HUDEP-2 (cell line): ENCODE measurements around the gene ORM1.
"Not testable (repeated sequence)": the region's sequence is repeated elsewhere in the genome, so short reads cannot be mapped to it uniquely, and the experiment has no call there.

Experiments used
- DNase-seq, 76 experiments: peaks; one replicate each; lab custom pipeline; 2025; ENCODE audit not compliant: unreplicated experiment in 76 of 76; lab: John Stamatoyannopoulos, UW

Gene ORM1

GRCh38 chr9:114322831-114323531, at the start of gene ORM1:
Gene ORM1 (plus strand): TSS chr9:114323098. CDS start chr9:114323134, 36 bp downstream.
- not testable (repeated sequence) for DNase-seq

GRCh38 chr9:114273461-114273881, 49.4 kb upstream of the ORM1 start:
- DNase-seq: no peak

- no peak for DNase-seq
These were observed 48.7 kb upstream of the ORM1 start for GRCh38 chr9:114274217-114274616.

GRCh38 chr9:114275246-114276004, 47.5 kb upstream of the ORM1 start:
- no peak for DNase-seq

- no peak for DNase-seq
These were observed 45.7 kb upstream of the ORM1 start for GRCh38 chr9:114276908-114277821.

GRCh38 chr9:114278356-114278755, 44.5 kb upstream of the ORM1 start:
- no peak for DNase-seq

GRCh38 chr9:114278881-114279570, 43.9 kb upstream of the ORM1 start:
- DNase-seq: no peak

GRCh38 chr9:114279693-114280092, 43.2 kb upstream of the ORM1 start:
- no peak for DNase-seq

- DNase-seq: no peak
These were observed 42.0 kb upstream of the ORM1 start for GRCh38 chr9:114280636-114281472.

- no peak for DNase-seq
These were observed 41.3 kb upstream of the ORM1 start for GRCh38 chr9:114281473-114282103.

- no peak for DNase-seq
These were observed 40.8 kb upstream of the ORM1 start for GRCh38 chr9:114282104-114282485.

- no peak for DNase-seq
These were observed 40.4 kb upstream of the ORM1 start for GRCh38 chr9:114282507-114282906.

- no peak for DNase-seq
These were observed 40.0 kb upstream of the ORM1 start for GRCh38 chr9:114282926-114283325.

- no peak for DNase-seq
These were observed 39.3 kb upstream of the ORM1 start for GRCh38 chr9:114283551-114284111.

- no peak for DNase-seq
These were observed 38.4 kb upstream of the ORM1 start for GRCh38 chr9:114284316-114285060.

GRCh38 chr9:114285166-114285867, 37.6 kb upstream of the ORM1 start:
- no peak for DNase-seq

- no peak for DNase-seq
These were observed 36.7 kb upstream of the ORM1 start for GRCh38 chr9:114286146-114286679.
